CD4-positive, alpha-beta T cell treated with Interleukin-12 subunit alpha and Interleukin-12 subunit beta, for 1 hour (primary cell): Measurements from ENCODE around the gene LDB1.

Experiments
- DNase-seq: peaks from one replicate; pipeline ENCODE4 v3.0.0-alpha.2; 2020

LDB1 gene

GRCh38 chr10:102112210-102112817, 7.9 kb downstream of the LDB1 start:
- DNase-seq = no peak

- DNase-seq = no peak
These were observed 8.9 kb downstream of the LDB1 start for GRCh38 chr10:102111276-102111675.

DNA sequence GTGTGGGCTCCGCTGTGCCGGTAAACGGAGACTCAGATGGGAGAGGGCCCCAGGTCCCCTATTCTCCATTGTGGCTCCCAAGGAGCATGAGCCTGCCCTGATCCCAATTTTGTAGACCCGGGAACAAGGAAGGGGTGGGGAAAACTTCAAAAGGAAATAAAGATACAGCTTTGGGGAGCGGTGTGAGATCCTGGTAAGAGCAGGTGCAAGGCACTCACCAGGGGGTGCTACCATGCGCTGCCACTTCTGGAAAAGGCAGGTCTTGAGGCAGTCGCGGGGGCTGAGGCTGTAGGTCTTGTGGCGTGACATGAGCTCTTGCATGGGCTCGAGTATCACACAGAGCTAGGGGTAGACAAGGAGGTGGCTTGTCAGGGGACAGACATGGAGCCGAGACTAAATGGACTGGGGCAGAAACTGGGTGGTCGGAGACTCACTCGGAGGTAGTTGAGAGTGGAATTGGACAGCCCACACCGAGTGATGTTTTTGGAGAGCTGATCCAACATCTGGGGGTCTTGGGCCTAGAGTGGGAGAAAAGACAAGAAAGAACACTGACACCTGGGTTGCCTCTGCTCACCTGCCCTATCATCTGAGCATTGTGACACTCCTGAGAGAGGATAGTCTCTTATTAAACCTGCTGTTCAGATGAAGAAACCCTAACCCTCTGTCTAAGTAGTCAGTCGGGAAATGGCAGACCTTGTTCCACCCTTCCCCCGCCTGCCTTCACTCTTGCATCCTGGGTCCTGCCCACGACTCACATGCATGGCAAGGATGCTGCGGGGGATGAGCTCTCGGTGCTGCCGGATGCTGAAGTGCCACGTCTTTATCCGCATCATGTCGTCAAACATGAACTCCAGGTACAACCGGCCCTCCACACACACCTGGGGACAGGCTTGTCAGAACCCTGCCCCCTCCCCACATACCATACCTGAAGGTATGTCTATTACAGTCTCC, 10.7 kb downstream of the LDB1 start:
- no peak for DNase-seq

DNA sequence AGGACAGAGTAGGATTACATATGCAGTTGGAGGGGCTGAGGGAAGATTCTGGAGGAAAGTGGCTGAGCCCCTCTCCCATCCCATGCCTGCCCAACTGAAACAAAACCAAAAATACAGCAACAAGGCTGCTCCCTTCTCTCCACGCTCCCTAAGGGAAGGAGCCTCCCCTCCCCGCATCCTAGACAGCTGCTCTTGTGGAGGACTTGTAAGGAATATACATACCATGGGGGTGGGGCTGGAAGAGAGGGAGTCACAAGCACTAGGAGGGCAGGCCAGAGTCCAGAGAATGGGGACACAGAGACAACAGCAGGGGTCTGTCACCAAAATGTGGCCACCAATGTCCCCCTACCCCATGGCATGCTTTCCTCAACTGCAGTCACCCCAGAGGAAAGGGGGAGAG, 13.2 kb downstream of the LDB1 start:
- DNase-seq = no peak

GRCh38 chr10:102102421-102102820, 17.7 kb downstream of the LDB1 start:
- no peak for DNase-seq

GRCh38 chr10:102101152-102101551, 19.0 kb downstream of the LDB1 start:
- no peak for DNase-seq

DNA sequence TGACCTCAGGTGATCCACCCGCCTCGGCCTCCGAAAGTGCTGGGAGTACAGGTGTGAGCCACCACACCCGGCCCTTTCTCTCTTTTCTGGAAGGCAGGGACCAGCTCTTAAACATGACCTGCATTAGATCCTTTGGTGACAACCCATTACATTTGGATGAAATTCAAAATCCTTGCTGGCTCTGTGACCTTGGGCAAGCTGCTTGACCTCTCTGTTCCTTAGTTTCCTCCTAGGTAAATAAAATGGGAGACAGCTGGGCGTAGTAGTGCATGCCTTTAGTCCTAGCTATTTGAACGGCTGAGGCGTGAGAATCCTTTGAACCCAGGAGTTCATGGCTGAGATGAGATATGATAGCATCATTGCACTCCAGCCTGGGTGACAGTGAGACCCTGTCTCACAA, 23.7 kb downstream of the LDB1 start:
- no peak for DNase-seq

GRCh38 chr10:102090772-102091171, 29.4 kb downstream of the LDB1 start:
- no peak for DNase-seq

DNA sequence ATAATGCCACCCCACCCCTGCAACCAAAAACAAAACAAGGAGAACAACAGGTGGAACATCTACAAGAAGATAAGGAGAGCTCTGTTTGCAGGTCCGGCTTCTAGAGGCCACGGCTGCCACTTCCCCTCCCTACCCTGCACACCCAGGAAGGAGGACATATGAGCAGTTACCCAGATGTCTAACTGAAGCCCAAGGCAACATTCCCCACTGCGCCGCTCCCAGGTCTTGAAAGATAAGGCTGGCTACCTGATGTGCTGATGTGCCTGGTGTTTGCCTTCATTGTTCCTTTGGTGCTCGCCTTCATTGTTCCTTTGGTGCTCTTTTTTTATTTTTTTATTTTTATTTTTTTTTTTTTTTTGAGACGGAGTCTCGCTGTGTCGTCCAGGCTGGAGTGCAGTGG, 34.0 kb downstream of the LDB1 start:
- DNase-seq = no peak

DNA sequence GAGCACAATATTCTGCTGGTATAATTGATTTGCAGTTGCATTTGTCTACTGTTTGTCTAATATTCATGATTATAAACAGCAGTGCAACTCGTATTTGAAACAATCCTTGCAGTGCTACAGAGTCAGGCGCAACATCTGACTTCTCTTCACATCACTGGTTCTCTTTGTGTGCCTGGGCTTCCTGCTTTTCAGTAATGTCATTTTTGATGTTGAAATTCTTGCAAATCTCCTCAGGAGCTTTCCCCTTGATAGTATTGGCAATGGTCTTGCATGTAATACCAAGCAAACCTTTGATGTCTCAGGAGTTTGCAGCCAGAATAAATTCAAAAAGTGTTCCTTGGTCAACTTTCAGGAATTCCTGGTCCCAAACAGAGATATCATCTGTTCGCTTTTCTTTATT, 34.8 kb downstream of the LDB1 start:
- no peak for DNase-seq

GRCh38 chr10:102083541-102083940, 36.6 kb downstream of the LDB1 start:
- no peak for DNase-seq

- DNase-seq = peak; percentile 82
These were observed 47.3 kb downstream of the LDB1 start for GRCh38 chr10:102072673-102073527.

GRCh38 chr10:102069071-102069470, 51.1 kb downstream of the LDB1 start:
- DNase-seq = no peak

DNA sequence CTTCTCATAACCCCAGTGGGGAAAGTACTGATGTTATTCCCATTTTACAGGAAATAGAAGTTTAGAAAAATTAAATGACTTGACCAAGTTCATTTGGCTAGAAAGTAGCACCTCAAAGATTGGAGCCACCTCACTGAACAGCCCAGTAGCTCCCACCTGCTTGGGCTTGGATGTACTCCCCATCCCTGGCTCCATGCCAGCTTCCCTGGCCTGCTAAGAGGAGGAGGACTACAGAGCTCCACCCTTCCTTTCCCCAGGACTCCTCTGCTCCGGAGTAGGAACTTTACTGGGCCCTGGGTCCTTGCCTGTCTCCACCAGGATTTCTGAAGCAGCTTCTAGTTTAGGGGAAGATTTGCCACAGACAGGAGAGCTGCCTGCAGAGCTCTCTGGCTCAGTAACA, 52.0 kb downstream of the LDB1 start:
- no peak for DNase-seq

- no peak for DNase-seq
These were observed 52.9 kb downstream of the LDB1 start for GRCh38 chr10:102067091-102067916.

DNA sequence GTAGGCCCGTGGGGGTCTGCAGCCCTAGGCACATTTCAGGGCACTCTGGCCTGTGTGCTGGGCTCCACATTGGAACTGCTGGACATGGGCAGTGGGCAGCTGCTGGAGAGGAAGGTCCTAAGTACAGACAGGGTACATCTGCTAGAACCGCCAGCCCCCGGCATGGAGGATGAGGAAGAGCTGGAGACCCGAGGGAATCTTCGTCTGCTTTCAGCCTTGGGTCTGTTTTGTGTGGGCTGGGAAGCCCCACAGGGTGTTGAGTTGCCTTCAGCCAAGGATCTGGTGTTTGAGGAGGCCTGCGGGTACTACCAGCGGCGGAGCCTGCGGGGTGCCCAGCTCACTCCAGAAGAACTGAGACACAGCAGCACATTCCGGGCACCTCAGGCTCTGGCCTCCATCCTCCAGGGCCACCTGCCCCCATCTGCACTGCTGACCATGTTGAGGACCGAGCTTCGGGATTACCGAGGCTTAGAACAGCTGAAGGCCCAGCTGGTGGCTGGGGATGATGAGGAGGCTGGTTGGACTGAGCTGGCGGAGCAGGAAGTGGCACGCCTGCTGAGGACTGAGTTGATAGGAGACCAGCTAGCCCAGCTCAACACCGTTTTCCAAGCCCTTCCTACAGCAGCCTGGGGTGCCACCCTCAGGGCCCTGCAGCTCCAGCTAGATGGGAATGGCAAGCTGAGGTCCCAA, 53.6 kb downstream of the LDB1 start:
- no peak for DNase-seq

DNA sequence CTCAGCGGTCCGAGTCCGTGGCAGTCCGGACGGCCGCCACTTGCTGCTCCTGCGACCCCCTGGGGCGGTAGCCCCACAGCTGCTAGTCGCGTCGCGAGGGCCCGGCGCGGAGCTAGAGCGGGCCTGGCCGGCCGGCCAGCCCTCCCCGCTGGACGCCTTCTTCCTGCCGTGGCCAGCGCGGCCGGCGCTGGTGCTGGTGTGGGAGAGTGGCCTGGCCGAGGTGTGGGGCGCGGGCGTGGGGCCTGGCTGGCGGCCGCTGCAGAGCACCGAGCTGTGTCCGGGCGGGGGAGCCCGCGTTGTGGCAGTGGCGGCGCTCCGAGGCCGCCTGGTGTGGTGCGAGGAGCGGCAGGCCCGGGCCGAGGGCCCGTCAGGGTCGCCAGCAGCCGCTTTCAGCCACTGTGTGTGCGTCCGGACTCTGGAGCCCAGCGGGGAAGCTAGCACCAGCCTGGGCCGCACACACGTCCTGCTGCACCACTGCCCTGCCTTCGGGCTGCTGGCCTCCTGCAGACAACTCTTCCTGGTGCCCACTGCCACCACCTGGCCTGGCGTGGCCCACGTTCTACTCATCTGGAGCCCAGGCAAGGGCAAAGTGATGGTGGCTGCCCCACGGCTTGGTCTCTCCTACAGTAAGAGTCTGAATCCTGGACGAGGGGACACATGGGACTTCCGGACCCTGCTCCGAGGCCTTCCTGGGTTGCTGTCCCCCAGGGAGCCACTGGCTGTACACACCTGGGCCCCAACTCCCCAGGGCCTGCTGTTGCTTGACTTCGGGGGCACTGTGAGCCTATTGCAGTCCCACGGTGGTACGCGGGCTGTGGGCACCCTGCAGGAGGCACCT, 54.4 kb downstream of the LDB1 start:
- peak; percentile 15 for DNase-seq

- peak; percentile 90 for DNase-seq
These were observed 55.2 kb downstream of the LDB1 start, which contains the start of gene HPS6 for GRCh38 chr10:102064868-102065560. TSS of gene HPS6 (plus strand) at chr10:102065349. CDS start at chr10:102065475, 126 bp downstream.

- DNase-seq = no peak
These were observed 55.7 kb downstream of the LDB1 start for GRCh38 chr10:102064503-102064867.

DNA sequence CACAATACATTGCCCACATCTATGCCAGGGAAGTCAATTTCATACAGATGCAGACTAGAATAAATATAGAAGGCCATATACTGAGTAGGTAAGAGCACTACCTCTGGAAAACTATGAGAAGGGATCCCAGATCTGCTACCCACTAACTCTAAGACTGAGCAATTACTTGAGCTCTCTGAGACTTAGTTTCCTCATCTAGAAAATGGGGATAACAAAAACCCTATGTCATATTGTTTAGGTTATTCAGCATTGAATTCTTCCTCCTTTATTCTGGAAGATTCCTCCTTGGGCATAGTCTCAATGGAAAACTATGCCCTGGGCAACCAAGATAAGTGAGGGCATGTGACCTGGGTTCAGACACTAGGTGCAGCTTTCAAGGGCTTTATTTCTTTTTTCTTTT, 60.2 kb downstream of the LDB1 start:
- no peak for DNase-seq
